HepG2 (cell line): Measurements from ENCODE around the gene TMEM74B.

Experiments
- DMAP1 ChIP-seq: IDR thresholded peaks from 2 replicates; pipeline ENCODE4 v1.6.1; 2016
- KDM1A ChIP-seq: IDR thresholded peaks from 2 replicates; pipeline ENCODE4 v1.6.1; 2016; ENCODE audit warnings: missing compliant biosample characterization
- PLRG1 ChIP-seq: fragments of 450-650 bp; conservative IDR thresholded peaks from 2 replicates; pipeline ENCODE4 v1.6.1; 2016
- STAT6 ChIP-seq: sonication (generic); formaldehyde crosslinking; IDR thresholded peaks from 2 replicates; pipeline ENCODE4 v1.4.0; 2020; ENCODE audit warnings: missing genetic modification reagents, mild to moderate bottlenecking, borderline replicate concordance
- UBTF ChIP-seq: sonication (generic); formaldehyde crosslinking; IDR thresholded peaks from 2 replicates; pipeline ENCODE4 v1.4.0; 2020; ENCODE audit warnings: mild to moderate bottlenecking, missing genetic modification reagents
- ZNF660 ChIP-seq: sonication (generic); formaldehyde crosslinking; IDR thresholded peaks from 2 replicates; pipeline ENCODE4 v1.5.1; 2020; ENCODE audit warnings: mild to moderate bottlenecking, low read depth, missing genetic modification reagents, borderline replicate concordance
- ZSCAN5A ChIP-seq: sonication (generic); formaldehyde crosslinking; IDR thresholded peaks from 2 replicates; pipeline ENCODE4 v1.8.0; 2022; ENCODE audit warnings: mild to moderate bottlenecking, missing genetic modification reagents, borderline replicate concordance
- TF ChIP-seq, protein P1 (sequence below): IDR thresholded peaks from 2 replicates; pipeline ENCODE4 v1.4.0; 2020; ENCODE audit warnings: mild to moderate bottlenecking, missing genetic modification reagents
- TF ChIP-seq, protein P2 (sequence below): sonication (generic); formaldehyde crosslinking; IDR thresholded peaks from 2 replicates; pipeline ENCODE4 v1.5.0; 2020; ENCODE audit warnings: mild to moderate bottlenecking, missing genetic modification reagents, moderate library complexity

DNA sequence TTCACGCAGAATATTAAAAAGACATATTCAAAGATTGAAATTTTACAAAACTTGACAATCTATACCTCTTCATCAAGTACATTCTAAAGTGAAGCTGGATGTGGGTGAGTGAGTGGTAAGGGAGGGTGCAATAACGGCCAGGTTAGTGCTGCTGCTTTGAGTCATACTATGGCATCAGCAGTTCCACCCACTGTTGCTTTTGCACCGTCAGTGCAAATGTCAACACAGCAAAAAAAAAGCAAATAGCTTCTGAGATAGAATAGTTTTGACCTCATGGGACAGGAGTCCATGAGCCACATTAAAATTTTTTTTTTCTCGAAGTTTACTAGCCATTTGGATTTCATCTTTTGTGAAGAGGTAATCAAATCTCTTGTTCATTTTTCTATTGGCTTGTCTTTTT lies 34.6 kb downstream of the TMEM74B start:
- TF ChIP-seq STAT6 (CRISPR knock-in tag) (no peak), UBTF (no peak), ZNF660 (CRISPR knock-in tag) (no peak), DMAP1 (CRISPR knock-in tag) (no peak), ZSCAN5A (CRISPR knock-in tag) (no peak), PLRG1 (no peak), KDM1A (CRISPR knock-in tag) (no peak)
- TF ChIP-seq, protein P1, sequence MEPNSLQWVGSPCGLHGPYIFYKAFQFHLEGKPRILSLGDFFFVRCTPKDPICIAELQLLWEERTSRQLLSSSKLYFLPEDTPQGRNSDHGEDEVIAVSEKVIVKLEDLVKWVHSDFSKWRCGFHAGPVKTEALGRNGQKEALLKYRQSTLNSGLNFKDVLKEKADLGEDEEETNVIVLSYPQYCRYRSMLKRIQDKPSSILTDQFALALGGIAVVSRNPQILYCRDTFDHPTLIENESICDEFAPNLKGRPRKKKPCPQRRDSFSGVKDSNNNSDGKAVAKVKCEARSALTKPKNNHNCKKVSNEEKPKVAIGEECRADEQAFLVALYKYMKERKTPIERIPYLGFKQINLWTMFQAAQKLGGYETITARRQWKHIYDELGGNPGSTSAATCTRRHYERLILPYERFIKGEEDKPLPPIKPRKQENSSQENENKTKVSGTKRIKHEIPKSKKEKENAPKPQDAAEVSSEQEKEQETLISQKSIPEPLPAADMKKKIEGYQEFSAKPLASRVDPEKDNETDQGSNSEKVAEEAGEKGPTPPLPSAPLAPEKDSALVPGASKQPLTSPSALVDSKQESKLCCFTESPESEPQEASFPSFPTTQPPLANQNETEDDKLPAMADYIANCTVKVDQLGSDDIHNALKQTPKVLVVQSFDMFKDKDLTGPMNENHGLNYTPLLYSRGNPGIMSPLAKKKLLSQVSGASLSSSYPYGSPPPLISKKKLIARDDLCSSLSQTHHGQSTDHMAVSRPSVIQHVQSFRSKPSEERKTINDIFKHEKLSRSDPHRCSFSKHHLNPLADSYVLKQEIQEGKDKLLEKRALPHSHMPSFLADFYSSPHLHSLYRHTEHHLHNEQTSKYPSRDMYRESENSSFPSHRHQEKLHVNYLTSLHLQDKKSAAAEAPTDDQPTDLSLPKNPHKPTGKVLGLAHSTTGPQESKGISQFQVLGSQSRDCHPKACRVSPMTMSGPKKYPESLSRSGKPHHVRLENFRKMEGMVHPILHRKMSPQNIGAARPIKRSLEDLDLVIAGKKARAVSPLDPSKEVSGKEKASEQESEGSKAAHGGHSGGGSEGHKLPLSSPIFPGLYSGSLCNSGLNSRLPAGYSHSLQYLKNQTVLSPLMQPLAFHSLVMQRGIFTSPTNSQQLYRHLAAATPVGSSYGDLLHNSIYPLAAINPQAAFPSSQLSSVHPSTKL (CRISPR knock-in tag): peak; percentile 40; the same call in 1 of the 2 replicates
- TF ChIP-seq, protein P2, sequence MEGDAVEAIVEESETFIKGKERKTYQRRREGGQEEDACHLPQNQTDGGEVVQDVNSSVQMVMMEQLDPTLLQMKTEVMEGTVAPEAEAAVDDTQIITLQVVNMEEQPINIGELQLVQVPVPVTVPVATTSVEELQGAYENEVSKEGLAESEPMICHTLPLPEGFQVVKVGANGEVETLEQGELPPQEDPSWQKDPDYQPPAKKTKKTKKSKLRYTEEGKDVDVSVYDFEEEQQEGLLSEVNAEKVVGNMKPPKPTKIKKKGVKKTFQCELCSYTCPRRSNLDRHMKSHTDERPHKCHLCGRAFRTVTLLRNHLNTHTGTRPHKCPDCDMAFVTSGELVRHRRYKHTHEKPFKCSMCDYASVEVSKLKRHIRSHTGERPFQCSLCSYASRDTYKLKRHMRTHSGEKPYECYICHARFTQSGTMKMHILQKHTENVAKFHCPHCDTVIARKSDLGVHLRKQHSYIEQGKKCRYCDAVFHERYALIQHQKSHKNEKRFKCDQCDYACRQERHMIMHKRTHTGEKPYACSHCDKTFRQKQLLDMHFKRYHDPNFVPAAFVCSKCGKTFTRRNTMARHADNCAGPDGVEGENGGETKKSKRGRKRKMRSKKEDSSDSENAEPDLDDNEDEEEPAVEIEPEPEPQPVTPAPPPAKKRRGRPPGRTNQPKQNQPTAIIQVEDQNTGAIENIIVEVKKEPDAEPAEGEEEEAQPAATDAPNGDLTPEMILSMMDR (CRISPR knock-in tag): no peak
